Common myeloid progenitor, CD34-positive (primary cell): ENCODE data around the gene PPP1R3F.

Experiments
- CTCF ChIA-PET: fragments of 350-600 bp; sonication (Branson Sonifier 250); formaldehyde crosslinking; loops from one replicate; lab custom pipeline; 2021; ENCODE audit warnings: antibody characterized with exemption; lab: Charles Lee
- POLR2A ChIA-PET: fragments of 350-600 bp; sonication (Branson Sonifier 250); formaldehyde crosslinking; loops from one replicate; lab custom pipeline; 2021; ENCODE audit warnings: antibody characterized with exemption; lab: Charles Lee
- DNase-seq, 3 donors: peaks; one replicate each; pipeline versions ENCODE4 v3.0.0 to v3.0.0-alpha.2; 2013
- H3K27ac ChIP-seq, 2 experiments: 1 replicate in 1 of 2; 2 replicates in 1 of 2; pipeline ENCODE4 v1.7.0; 2013; ENCODE audit warnings: inconsistent platforms in 2 of 2, low read length in 2 of 2, mild to moderate bottlenecking in 2 of 2, low read depth in 1 of 2, moderate library complexity in 1 of 2; ENCODE audit not compliant: severe bottlenecking in 2 of 2, insufficient read depth in 1 of 2, poor library complexity in 1 of 2
- H3K27me3 ChIP-seq, 5 experiments: replicated peaks in 2 of 5; 1 replicate in 3 of 5; 2 replicates in 2 of 5; pipeline versions ENCODE4 v1.6.1 to v1.7.0; 2013; ENCODE audit warnings: low read length in 4 of 5, mild to moderate bottlenecking in 2 of 5, moderate library complexity in 2 of 5, inconsistent platforms in 1 of 5; ENCODE audit not compliant: insufficient read depth in 5 of 5, control insufficient read depth in 4 of 5
- H3K36me3 ChIP-seq, 4 experiments: 1 replicate in 2 of 4; 2 replicates in 2 of 4; pipeline versions ENCODE4 v1.6.1 to v1.7.0; 2013; ENCODE audit warnings: low read length in 3 of 4, control low read depth in 1 of 4, mild to moderate bottlenecking in 1 of 4; ENCODE audit not compliant: control insufficient read depth in 4 of 4, insufficient read depth in 4 of 4
- H3K4me1 ChIP-seq, 4 experiments: 1 replicate in 3 of 4; 2 replicates in 1 of 4; pipeline versions ENCODE4 v1.6.1 to v1.7.1; 2013; ENCODE audit warnings: low read length in 3 of 4, mild to moderate bottlenecking in 3 of 4, control low read depth in 1 of 4, inconsistent platforms in 1 of 4, moderate library complexity in 1 of 4; ENCODE audit not compliant: control insufficient read depth in 4 of 4, insufficient read depth in 4 of 4; ENCODE audit errors: control extremely low read depth in 1 of 4
- H3K4me3 ChIP-seq, 7 experiments: 1 replicate in 4 of 7; 2 replicates in 3 of 7; pipeline versions ENCODE4 v1.5.1 to v1.7.0; 2013; ENCODE audit warnings: mild to moderate bottlenecking in 7 of 7, low read length in 6 of 7, moderate library complexity in 6 of 7, inconsistent platforms in 2 of 7, low read depth in 2 of 7, control low read depth in 1 of 7; ENCODE audit not compliant: insufficient read depth in 4 of 7, control insufficient read depth in 1 of 7; ENCODE audit errors: extremely low read depth in 1 of 7
- H3K9me3 ChIP-seq, 5 experiments: 1 replicate in 4 of 5; 2 replicates in 1 of 5; pipeline versions ENCODE4 v1.6.1 to v1.7.1; 2013; ENCODE audit warnings: low read length in 4 of 5, mild to moderate bottlenecking in 2 of 5, inconsistent platforms in 1 of 5, low read depth in 1 of 5, moderate library complexity in 1 of 5; ENCODE audit not compliant: control insufficient read depth in 4 of 5, insufficient read depth in 2 of 5; ENCODE audit errors: control extremely low read depth in 1 of 5
- WGBS: methylation state at CpG from one replicate; pipeline ENCODE4 v1.1.5; 2013; ENCODE audit not compliant: insufficient coverage; 5-methylcytosine and 5-hydroxymethylcytosine counted together

PPP1R3F gene

GRCh38 chrX:49284212-49284611, 14.6 kb downstream of the PPP1R3F start:
- ChIA-PET CTCF (interaction anchor here (1.1 kb wide), 1 partner anchor 11 kb away, joined by 3 read pairs; no protein-coding TSS in a partner anchor), POLR2A (no interaction called here)
- peaks cover 0 to 3% (median 0%) of the 10 kb centered on the region in 4 experiments for H3K4me1 ChIP-seq
- WGBS, result 66% methylated on average over 2 of the region's 3 CpGs
- no peak for DNase-seq
- H3K27me3 ChIP-seq, result peaks cover 0 to 6% (median 0%) of the 10 kb centered on the region in 5 experiments
- no peaks in the 10 kb centered on the region for H3K9me3 ChIP-seq
- no peak overlapping the region for H3K27ac ChIP-seq
- H3K4me3 ChIP-seq, result no peak overlapping the region
- peaks cover 0 to 3% (median under 1%) of the 10 kb centered on the region in 4 experiments for H3K36me3 ChIP-seq

DNA sequence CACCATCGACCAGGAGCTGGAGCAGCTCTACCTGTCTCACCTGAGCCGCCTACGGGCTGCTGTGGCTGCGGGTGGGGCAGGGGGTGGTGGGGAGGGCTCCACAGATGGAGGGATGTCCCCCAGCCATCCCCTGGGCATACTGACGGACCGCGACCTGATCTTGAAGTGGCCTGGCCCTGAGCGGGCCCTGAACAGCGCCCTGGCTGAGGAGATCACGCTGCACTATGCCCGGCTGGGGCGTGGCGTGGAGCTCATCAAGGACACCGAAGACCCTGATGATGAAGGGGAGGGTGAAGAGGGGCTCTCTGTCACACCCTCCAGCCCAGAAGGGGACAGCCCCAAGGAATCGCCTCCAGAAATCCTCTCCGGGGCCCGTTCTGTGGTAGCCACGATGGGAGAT, 16.5 kb downstream of the PPP1R3F start:
- no peak overlapping the region for H3K27ac ChIP-seq
- peaks cover 0 to 6% (median 0%) of the 10 kb centered on the region in 5 experiments for H3K27me3 ChIP-seq
- peaks cover 0 to 3% (median 0%) of the 10 kb centered on the region in 4 experiments for H3K4me1 ChIP-seq
- H3K9me3 ChIP-seq, result no peaks in the 10 kb centered on the region
- POLR2A ChIA-PET, result no interaction called here
- CTCF ChIA-PET, result no interaction called here
- H3K36me3 ChIP-seq, result peaks cover 0 to 3% (median under 1%) of the 10 kb centered on the region in 4 experiments
- DNase-seq, result no peak
- no peak overlapping the region for H3K4me3 ChIP-seq
- 93% methylated on average over 18 of the region's 18 CpGs for WGBS

- ChIA-PET CTCF (interaction anchor here (0.9 kb wide), 1 partner anchor 468 kb away, joined by 3 read pairs; no protein-coding TSS in a partner anchor), POLR2A (no interaction called here)
- Histone ChIP-seq H3K9me3 (no peaks in the 10 kb centered on the region), H3K27ac (no peak overlapping the region), H3K4me3 (no peak overlapping the region), H3K4me1 (peaks cover 0 to 3% (median 0%) of the 10 kb centered on the region in 4 experiments), H3K36me3 (peaks cover 0 to 3% (median under 1%) of the 10 kb centered on the region in 4 experiments), H3K27me3 (peaks cover 0 to 6% (median 0%) of the 10 kb centered on the region in 5 experiments)
- 51% methylated on average over 2 of the region's 4 CpGs for WGBS
- DNase-seq, result no peak
Observed at GRCh38 chrX:49286581-49286980, 17.0 kb downstream of the PPP1R3F start.

- CTCF ChIA-PET, result interaction anchor here (0.9 kb wide), 1 partner anchor 467 kb away, joined by 3 read pairs; no protein-coding TSS in a partner anchor
Observed at GRCh38 chrX:49287665-49288064, 18.1 kb downstream of the PPP1R3F start.

GRCh38 chrX:49290215-49290614, 20.6 kb downstream of the PPP1R3F start:
- WGBS, result 78% methylated on average over 7 of the region's 7 CpGs
- DNase-seq, result no peak

More at GRCh38 chrX:49287665-49288064, 18.1 kb downstream of the PPP1R3F start:
- no peaks in the 10 kb centered on the region for H3K9me3 ChIP-seq
- POLR2A ChIA-PET, result no interaction called here
- H3K4me1 ChIP-seq, result peaks cover 0 to 6% (median 2%) of the 10 kb centered on the region in 4 experiments
- DNase-seq, result peak in 2 of 3 donors; percentile 42 to 62
- no peak overlapping the region for H3K4me3 ChIP-seq
- WGBS, result no CpG with 5 or more reads among the region's 1 CpG
- no peak overlapping the region for H3K27ac ChIP-seq
- peaks cover 0 to 6% (median 0%) of the 10 kb centered on the region in 5 experiments for H3K27me3 ChIP-seq
- H3K36me3 ChIP-seq, result peaks cover 0 to 3% (median under 1%) of the 10 kb centered on the region in 4 experiments

DNA sequence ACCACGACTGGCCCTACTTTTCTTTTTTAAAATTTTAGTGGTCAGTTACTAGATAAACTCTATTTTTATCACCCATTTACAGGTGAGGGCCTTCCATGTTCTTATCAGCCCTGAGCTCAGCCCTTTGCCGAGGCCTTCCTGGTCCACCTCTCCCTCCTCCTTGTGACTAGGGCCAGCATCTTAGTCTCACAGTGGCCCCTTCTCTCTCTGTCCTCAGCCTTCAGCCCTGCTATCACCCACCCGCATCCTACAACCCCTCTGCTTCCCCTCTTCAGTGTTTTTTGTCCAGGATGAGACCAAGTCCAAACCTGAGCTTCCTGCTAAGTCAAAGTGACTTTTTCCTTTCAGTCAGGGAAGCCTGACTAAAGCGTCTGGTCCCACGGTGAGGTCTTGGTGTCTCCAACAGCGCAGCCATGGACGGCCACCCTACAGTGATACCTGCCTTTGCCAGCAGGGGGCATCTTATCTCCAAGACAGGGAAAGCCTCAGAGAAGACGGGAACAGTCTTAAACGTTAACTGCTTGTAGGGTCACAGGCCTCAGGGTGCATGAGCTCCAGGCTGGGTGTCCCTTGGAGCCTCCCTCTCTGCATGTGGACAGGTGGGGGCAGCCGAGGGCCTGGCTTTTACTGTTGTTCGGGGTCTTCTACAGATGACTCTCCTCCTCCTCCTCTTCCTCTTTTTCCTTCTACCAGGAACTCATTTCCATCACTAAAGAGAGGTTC, 22.2 kb downstream of the PPP1R3F start:
- Histone ChIP-seq H3K27me3 (peaks cover 0 to 4% (median 0%) of the 10 kb centered on the region in 5 experiments), H3K9me3 (no peaks in the 10 kb centered on the region), H3K4me3 (peak overlapping the region in 1 of 7 experiments; percentile 23), H3K4me1 (peaks cover 0 to 6% (median 2%) of the 10 kb centered on the region in 4 experiments), H3K27ac (no peak overlapping the region), H3K36me3 (no peaks in the 10 kb centered on the region)
- peak; percentile 56 to 76 (median 73) for DNase-seq
- ChIA-PET POLR2A (no interaction called here), CTCF (interaction anchor here (0.8 to 2.2 kb wide), 5 partner anchors 10 to 625 kb away, joined by 3 to 8 read pairs (median 3); no protein-coding TSS in a partner anchor)
- WGBS, result 40% methylated on average over 10 of the region's 11 CpGs

More at GRCh38 chrX:49290215-49290614, 20.6 kb downstream of the PPP1R3F start:
- ChIA-PET CTCF (interaction anchor here (0.8 to 2.0 kb wide), 2 partner anchors 548 to 785 kb away, joined by 3 to 4 read pairs; no protein-coding TSS in a partner anchor), POLR2A (no interaction called here)
- Histone ChIP-seq H3K9me3 (no peaks in the 10 kb centered on the region), H3K27me3 (peaks cover 0 to 6% (median 0%) of the 10 kb centered on the region in 5 experiments), H3K4me3 (no peak overlapping the region), H3K4me1 (peaks cover 0 to 6% (median 2%) of the 10 kb centered on the region in 4 experiments), H3K36me3 (peaks cover 0 to 3% (median 0%) of the 10 kb centered on the region in 4 experiments), H3K27ac (no peak overlapping the region)
